ENCODE measurements around the gene PLK1. TPM values are rescaled to one million over a fixed set of nuclear protein-coding genes. Genes with fewer than 3 reads are reported as not detected.

PLK1 gene
- polyA plus RNA-seq, 1 experiment = 11.6 TPM

GRCh38 chr16:23700093-23700492 lies 21.4 kb downstream of the PLK1 start:
- Histone ChIP-seq H3K27ac (ENCODE audit: low read depth, low read length) (no peak overlapping the region), H3K27me3 (ENCODE audit: control insufficient read depth, insufficient read depth, low read length) (no peaks in the 10 kb centered on the region), H3K4me3 (ENCODE audit: low read depth, low read length) (no peak overlapping the region), H3K9me3 (ENCODE audit: control insufficient read depth, insufficient read depth, low read length) (no peaks in the 10 kb centered on the region)
- no peak for TF ChIP-seq CTCF (IDR thresholded peaks at IDR 0.05; ENCODE audit: low read depth, low read length)
- no peak for DNase-seq (ENCODE audit: low read depth, low spot score)
- POLR2A ChIA-PET = no interaction called here
- CTCF ChIA-PET = interaction anchor here (0.7 kb wide), 1 partner anchor 552 kb away, joined by 8 read pairs; no protein-coding TSS in a partner anchor

GRCh38 chr16:23700509-23700908 lies 21.8 kb downstream of the PLK1 start:
- POLR2A ChIA-PET = no interaction called here
- Histone ChIP-seq H3K27me3 (ENCODE audit: control insufficient read depth, insufficient read depth, low read length) (no peaks in the 10 kb centered on the region), H3K9me3 (ENCODE audit: control insufficient read depth, insufficient read depth, low read length) (no peaks in the 10 kb centered on the region), H3K4me3 (ENCODE audit: low read depth, low read length) (no peak overlapping the region), H3K27ac (ENCODE audit: low read depth, low read length) (no peak overlapping the region)
- TF ChIP-seq CTCF (IDR thresholded peaks at IDR 0.05; ENCODE audit: low read depth, low read length) = no peak
- CTCF ChIA-PET = interaction anchor here (0.7 to 1.3 kb wide), 2 partner anchors 27 to 552 kb away, joined by 6 to 8 read pairs; no protein-coding TSS in a partner anchor
- no peak for DNase-seq (ENCODE audit: low read depth, low spot score)

- no peaks in the 10 kb centered on the region for H3K27me3 ChIP-seq (ENCODE audit: control insufficient read depth, insufficient read depth, low read length)
- ChIA-PET CTCF (interaction anchor here (1.3 kb wide), 1 partner anchor 26 kb away, joined by 6 read pairs; no protein-coding TSS in a partner anchor), POLR2A (no interaction called here)
- no peak for DNase-seq (ENCODE audit: low read depth, low spot score)
- no peak overlapping the region for H3K4me3 ChIP-seq (ENCODE audit: low read depth, low read length)
- no peak for TF ChIP-seq CTCF (IDR thresholded peaks at IDR 0.05; ENCODE audit: low read depth, low read length)
- H3K27ac ChIP-seq (ENCODE audit: low read depth, low read length) = no peak overlapping the region
- H3K9me3 ChIP-seq (ENCODE audit: control insufficient read depth, insufficient read depth, low read length) = no peaks in the 10 kb centered on the region
Observed at GRCh38 chr16:23701045-23701444, 22.4 kb downstream of the PLK1 start.

DNA sequence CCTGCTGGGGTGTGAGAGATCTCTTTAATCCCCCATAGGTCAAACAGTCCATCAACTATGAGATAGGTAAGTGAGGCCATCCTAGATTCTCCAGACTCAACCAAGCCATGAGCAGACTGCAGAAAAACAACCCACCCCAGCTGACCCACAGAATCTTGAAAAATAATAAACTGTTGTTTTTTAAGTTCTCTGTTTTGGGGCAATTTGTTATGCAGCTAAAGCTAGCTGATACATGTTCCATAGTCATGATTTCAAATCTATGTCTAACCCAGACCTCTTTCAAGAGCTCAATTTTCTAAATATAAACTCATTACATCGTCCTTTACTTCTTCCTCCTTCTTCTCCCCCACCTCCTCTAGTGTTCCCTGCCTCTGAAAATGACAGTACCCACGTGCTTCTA lies 24.3 kb downstream of the PLK1 start:
- no peak for TF ChIP-seq CTCF (IDR thresholded peaks at IDR 0.05; ENCODE audit: low read depth, low read length)
- DNase-seq (ENCODE audit: low read depth, low spot score) = no peak
- ChIA-PET POLR2A (no interaction called here), CTCF (no interaction called here)
- no peaks in the 10 kb centered on the region for H3K27me3 ChIP-seq (ENCODE audit: control insufficient read depth, insufficient read depth, low read length)
- no peaks in the 10 kb centered on the region for H3K9me3 ChIP-seq (ENCODE audit: control insufficient read depth, insufficient read depth, low read length)
- H3K27ac ChIP-seq (ENCODE audit: low read depth, low read length) = no peak overlapping the region
- no peak overlapping the region for H3K4me3 ChIP-seq (ENCODE audit: low read depth, low read length)

- ChIA-PET POLR2A (no interaction called here), CTCF (no interaction called here)
- Histone ChIP-seq H3K4me3 (ENCODE audit: low read depth, low read length) (no peak overlapping the region), H3K27ac (ENCODE audit: low read depth, low read length) (no peak overlapping the region), H3K27me3 (ENCODE audit: control insufficient read depth, insufficient read depth, low read length) (no peaks in the 10 kb centered on the region), H3K9me3 (ENCODE audit: control insufficient read depth, insufficient read depth, low read length) (peaks cover 8% of the 10 kb centered on the region; the same call in 1 of the 2 replicates)
- no peak for DNase-seq (ENCODE audit: low read depth, low spot score)
- TF ChIP-seq CTCF (IDR thresholded peaks at IDR 0.05; ENCODE audit: low read depth, low read length) = no peak
Observed at GRCh38 chr16:23704772-23705516, 26.3 kb downstream of the PLK1 start.
